DMS 273 (cell line): ENCODE measurements around the gene TMEM63A.
A peak's percentile ranks its signal among the peaks of the same experiment; 100 is the strongest.

Source experiments
- DNase-seq: peaks from one replicate; lab custom pipeline; 2025; ENCODE audit not compliant: unreplicated experiment; lab: John Stamatoyannopoulos, UW

TMEM63A gene

GRCh38 chr1:225868631-225869330, 13.4 kb downstream of the TMEM63A start:
- no peak for DNase-seq

- no peak for DNase-seq
Measured at GRCh38 chr1:225866981-225867380, 15.2 kb downstream of the TMEM63A start.

GRCh38 chr1:225866061-225866837, 15.9 kb downstream of the TMEM63A start:
- DNase-seq = no peak

GRCh38 chr1:225865514-225865913, 16.7 kb downstream of the TMEM63A start:
- no peak for DNase-seq

GRCh38 chr1:225863167-225863566, 19.0 kb downstream of the TMEM63A start:
- no peak for DNase-seq

- DNase-seq = no peak
Measured at GRCh38 chr1:225862581-225862950, 19.6 kb downstream of the TMEM63A start.

- no peak for DNase-seq
Measured at GRCh38 chr1:225861834-225862580, 20.2 kb downstream of the TMEM63A start.

- no peak for DNase-seq
Measured at GRCh38 chr1:225860876-225861441, 21.2 kb downstream of the TMEM63A start.

- DNase-seq = no peak
Measured at GRCh38 chr1:225860107-225860506, 22.1 kb downstream of the TMEM63A start.

GRCh38 chr1:225859151-225859550, 23.0 kb downstream of the TMEM63A start:
- DNase-seq = no peak

- no peak for DNase-seq
Measured at GRCh38 chr1:225857256-225857655, 24.9 kb downstream of the TMEM63A start.

GRCh38 chr1:225855503-225856300, 26.5 kb downstream of the TMEM63A start:
- DNase-seq = no peak

- DNase-seq = no peak
Measured at GRCh38 chr1:225853441-225853840, 28.7 kb downstream of the TMEM63A start.

GRCh38 chr1:225852413-225853124, 29.6 kb downstream of the TMEM63A start:
- DNase-seq = no peak

- no peak for DNase-seq
Measured at GRCh38 chr1:225851805-225852204, 30.4 kb downstream of the TMEM63A start.

GRCh38 chr1:225850370-225850769, 31.8 kb downstream of the TMEM63A start:
- DNase-seq = no peak

- peak; percentile 36 for DNase-seq
Measured at GRCh38 chr1:225849925-225850324, 32.3 kb downstream of the TMEM63A start.

- DNase-seq = peak; percentile 97
Measured at GRCh38 chr1:225848030-225848955, 33.9 kb downstream of the TMEM63A start.

GRCh38 chr1:225847610-225848009, 34.6 kb downstream of the TMEM63A start:
- DNase-seq = no peak
